LNCAP (cell line): ENCODE data around the gene SRPX2.

Source experiments
- CTCF ChIP-seq: fragments of 450-650 bp; IDR thresholded peaks from 2 replicates; pipeline ENCODE4 v1.5.1; 2017; ENCODE audit warnings: mild to moderate bottlenecking

SRPX2 gene

GRCh38 chrX:100704581-100705203 lies 60.7 kb downstream of the SRPX2 start:
- no peak for TF ChIP-seq CTCF

GRCh38 chrX:100710816-100711215 lies 66.8 kb downstream of the SRPX2 start:
- TF ChIP-seq CTCF, result no peak

DNA sequence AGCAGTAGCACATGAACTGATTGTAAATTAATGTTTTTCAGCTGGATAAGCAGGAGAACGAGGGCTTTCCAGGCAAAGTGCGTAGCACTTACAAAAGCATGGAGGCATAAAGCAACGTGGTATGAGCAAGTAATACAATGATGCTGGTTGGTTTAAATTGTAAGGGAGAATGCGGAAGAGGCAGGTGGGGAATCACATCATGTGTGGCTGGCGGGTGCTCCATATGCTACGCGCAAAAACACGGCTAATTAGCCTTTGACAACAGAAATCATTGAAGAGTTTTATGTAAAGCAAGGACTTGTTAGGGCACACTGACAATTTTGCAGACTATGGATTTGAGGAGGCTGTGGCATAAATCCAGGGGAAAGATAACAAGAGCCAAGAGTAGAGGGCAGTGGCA lies 73.4 kb downstream of the SRPX2 start:
- no peak for TF ChIP-seq CTCF

- TF ChIP-seq CTCF, result no peak
These were observed 75.1 kb downstream of the SRPX2 start for GRCh38 chrX:100719139-100719538.

DNA sequence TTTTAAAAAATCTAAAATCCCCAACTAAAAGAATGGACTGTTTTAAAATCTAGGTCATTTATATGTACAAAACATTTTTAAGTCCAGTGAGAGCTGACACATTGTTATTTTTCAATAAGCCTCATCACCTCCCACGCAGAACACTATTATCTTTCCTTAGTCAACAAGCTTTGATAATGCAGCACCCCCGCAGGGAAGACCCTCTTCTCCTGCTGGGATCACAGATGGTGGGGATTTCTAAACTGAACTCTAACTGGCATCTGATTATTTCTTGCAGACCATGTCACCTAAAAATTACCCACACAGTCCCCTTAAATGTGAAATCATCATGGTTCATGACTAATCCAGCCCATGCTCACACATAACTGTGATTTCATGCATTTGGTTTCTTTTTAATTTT lies 76.3 kb downstream of the SRPX2 start:
- no peak for TF ChIP-seq CTCF

DNA sequence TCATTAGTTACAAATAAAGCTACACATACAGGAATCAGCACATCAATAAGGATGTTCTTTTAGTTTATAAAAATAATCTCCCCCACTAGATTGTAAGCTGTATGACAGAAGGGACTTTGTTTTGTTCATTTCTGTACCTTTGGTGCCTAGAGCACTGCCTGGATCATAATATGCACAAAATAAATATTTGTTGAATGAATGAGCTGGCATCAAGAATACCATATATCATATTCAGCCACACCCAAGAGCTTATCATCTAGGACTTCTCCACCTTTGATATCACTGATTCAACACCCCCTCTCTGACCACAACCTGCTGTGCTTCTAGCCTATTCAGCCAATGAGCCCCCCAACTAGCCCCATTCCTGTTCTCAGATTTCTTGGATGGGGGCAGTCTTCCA lies 77.3 kb downstream of the SRPX2 start:
- TF ChIP-seq CTCF, result no peak
